Epithelial cell of prostate (primary cell): ENCODE measurements around the gene PSAT1.

Experiments
- DNase-seq: peaks from one replicate; pipeline ENCODE4 v3.0.0-alpha.2; 2011; ENCODE audit warnings: low read depth, low spot score
- H3K27ac ChIP-seq: fragments of 450-650 bp; 2 replicates; pipeline ENCODE4 v1.5.1; 2017; ENCODE audit warnings: mild to moderate bottlenecking

Gene PSAT1

GRCh38 chr9:78314953-78315870 is 18.3 kb downstream of the PSAT1 start:
- H3K27ac ChIP-seq = no peak overlapping the region
- no peak for DNase-seq

GRCh38 chr9:78316166-78316892 is 19.4 kb downstream of the PSAT1 start:
- no peak for DNase-seq
- H3K27ac ChIP-seq = no peak overlapping the region

GRCh38 chr9:78319197-78320029 is 22.5 kb downstream of the PSAT1 start:
- no peak for DNase-seq
- H3K27ac ChIP-seq = no peak overlapping the region

GRCh38 chr9:78320030-78320693 is 23.2 kb downstream of the PSAT1 start:
- no peak overlapping the region for H3K27ac ChIP-seq
- DNase-seq = no peak

GRCh38 chr9:78320875-78321496 is 24.1 kb downstream of the PSAT1 start:
- DNase-seq = no peak
- H3K27ac ChIP-seq = no peak overlapping the region

GRCh38 chr9:78321505-78321904 is 24.6 kb downstream of the PSAT1 start:
- no peak for DNase-seq
- no peak overlapping the region for H3K27ac ChIP-seq

- H3K27ac ChIP-seq = no peak overlapping the region
- no peak for DNase-seq
Observed at GRCh38 chr9:78324068-78324650, 27.2 kb downstream of the PSAT1 start.

GRCh38 chr9:78324682-78325081 is 27.8 kb downstream of the PSAT1 start:
- no peak for DNase-seq
- H3K27ac ChIP-seq = no peak overlapping the region

GRCh38 chr9:78325343-78325742 is 28.4 kb downstream of the PSAT1 start:
- H3K27ac ChIP-seq = no peak overlapping the region
- no peak for DNase-seq

GRCh38 chr9:78325846-78326360 is 29.0 kb downstream of the PSAT1 start:
- no peak for DNase-seq

GRCh38 chr9:78326564-78326963 is 29.6 kb downstream of the PSAT1 start:
- no peak for DNase-seq
- H3K27ac ChIP-seq = no peak overlapping the region

More at GRCh38 chr9:78325846-78326360, 29.0 kb downstream of the PSAT1 start:
- no peak overlapping the region for H3K27ac ChIP-seq

- DNase-seq = no peak
- H3K27ac ChIP-seq = no peak overlapping the region
Observed at GRCh38 chr9:78332381-78332780, 35.5 kb downstream of the PSAT1 start.

- no peak overlapping the region for H3K27ac ChIP-seq
- DNase-seq = no peak
Observed at GRCh38 chr9:78348848-78349247, 51.9 kb downstream of the PSAT1 start.

- DNase-seq = no peak
- no peak overlapping the region for H3K27ac ChIP-seq
Observed at GRCh38 chr9:78351816-78352215, 54.9 kb downstream of the PSAT1 start.

GRCh38 chr9:78354324-78354973 is 57.5 kb downstream of the PSAT1 start:
- no peak for DNase-seq
- no peak overlapping the region for H3K27ac ChIP-seq

GRCh38 chr9:78354989-78355388 is 58.1 kb downstream of the PSAT1 start:
- DNase-seq = no peak
- H3K27ac ChIP-seq = no peak overlapping the region

GRCh38 chr9:78356634-78357033 is 59.7 kb downstream of the PSAT1 start:
- DNase-seq = no peak
- no peak overlapping the region for H3K27ac ChIP-seq

- DNase-seq = no peak
- no peak overlapping the region for H3K27ac ChIP-seq
Observed at GRCh38 chr9:78357165-78357873, 60.4 kb downstream of the PSAT1 start.
